ENCODE data around the gene OR11A1.

DNA sequence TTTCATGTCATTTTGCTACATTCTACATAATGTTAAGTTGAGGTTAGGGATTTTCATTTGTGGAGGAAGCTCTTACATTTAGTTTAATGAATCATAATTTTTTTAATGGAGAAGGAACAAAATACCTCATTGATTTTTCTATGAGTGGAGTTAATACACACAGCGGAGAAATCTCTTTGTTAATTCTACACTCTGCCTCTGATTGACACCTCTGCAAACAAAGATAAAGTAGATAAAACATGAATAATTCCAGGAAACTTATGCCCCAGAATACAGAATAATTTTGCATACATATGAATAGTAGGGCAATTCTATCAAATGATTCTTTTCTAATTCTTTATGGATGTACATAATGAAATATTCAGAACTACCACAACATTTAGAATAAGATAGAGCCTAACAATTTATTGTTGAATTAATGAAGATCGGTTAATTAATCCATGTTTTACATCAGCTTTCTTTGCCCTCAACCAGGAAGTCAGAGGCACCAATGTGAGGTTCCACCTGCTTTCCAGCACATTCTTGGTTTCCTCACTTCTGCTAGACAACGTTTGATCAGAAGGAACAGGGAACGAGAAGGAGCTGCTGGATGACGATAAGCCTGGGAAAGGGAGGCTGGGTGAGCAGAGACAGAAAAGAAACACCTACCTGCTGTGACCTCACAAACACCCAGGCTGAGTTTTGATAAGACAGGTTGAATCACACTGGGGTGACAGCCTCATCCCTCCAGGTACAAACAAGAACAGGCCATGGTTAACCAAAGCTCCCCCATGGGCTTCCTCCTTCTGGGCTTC lies 4.3 kb upstream of the OR11A1 start:
- TF ChIP-seq YY1 (IDR thresholded peaks at IDR 0.05; ENCODE audit: insufficient read depth, insufficient read length) (no peak), SUZ12 (IDR thresholded peaks at IDR 0.05; ENCODE audit: extremely low read depth, insufficient read depth, insufficient read length) (no peak), ZNF274 (IDR thresholded peaks at IDR 0.05; ENCODE audit: low read depth, low read length) (no peak)
